Suprapubic skin (tissue), 4 donors: Measurements from ENCODE around the gene EML4.

ENCODE experiments used
- EP300 ChIP-seq: sonication (generic); formaldehyde crosslinking; IDR thresholded peaks from one replicate; pipeline ENCODE4 v1.6.1; 2017; ENCODE audit warnings: antibody characterized with exemption
- POLR2A ChIP-seq, 2 donors: fragments of 450-650 bp; IDR thresholded peaks; one replicate each; pipeline ENCODE4 v1.6.1; 2017; ENCODE audit warnings: antibody characterized with exemption in 2 of 2, mild to moderate bottlenecking in 2 of 2, moderate library complexity in 2 of 2
- POLR2AphosphoS5 ChIP-seq, 3 donors: sonication (generic); formaldehyde crosslinking; IDR thresholded peaks; one replicate each; pipeline ENCODE4 v1.6.1; 2017; ENCODE audit warnings: antibody characterized with exemption in 3 of 3
- TF ChIP-seq, protein P1 (sequence below), 2 donors: fragments of 200-600 bp in 1 of 2; fragments of 450-650 bp in 1 of 2; sonication (generic) in 1 of 2; IDR thresholded peaks; one replicate each; pipeline ENCODE4 v1.5.1; 2016 to 2019; ENCODE audit warnings: antibody characterized with exemption in 2 of 2, mild to moderate bottlenecking in 1 of 2, moderate library complexity in 1 of 2

DNA sequence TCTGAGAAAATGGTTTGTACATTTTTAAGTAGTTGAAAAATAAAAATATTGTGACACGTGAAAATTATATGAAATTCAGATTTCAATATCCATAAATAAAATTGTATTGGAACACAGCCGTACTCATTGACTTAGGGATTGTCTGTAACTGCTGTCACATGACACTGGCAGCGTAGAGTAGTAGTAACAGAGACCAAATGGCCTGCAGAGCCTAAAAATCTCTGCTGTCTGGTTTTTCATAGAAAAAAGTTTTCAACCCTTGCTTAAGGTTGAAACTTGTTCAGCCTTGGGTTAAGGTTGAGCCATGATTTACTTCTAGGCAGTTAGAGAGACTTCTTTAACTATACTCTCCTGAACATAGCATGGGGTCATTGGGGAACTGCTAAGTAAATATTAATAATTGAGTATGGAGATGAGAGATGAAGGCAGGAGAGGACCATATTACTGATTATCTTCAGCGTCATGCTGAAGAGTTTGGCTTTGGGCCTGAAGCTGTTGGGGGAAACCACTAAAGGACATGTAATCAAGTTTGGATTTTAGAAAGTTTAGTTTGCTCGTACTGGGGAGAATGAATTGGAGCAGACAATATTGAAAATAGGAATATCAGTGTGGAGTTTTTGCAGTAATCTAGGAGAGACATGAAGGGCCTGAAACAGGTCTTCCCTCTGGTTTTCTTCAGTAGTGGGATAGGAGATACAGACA, 16.2 kb downstream of the EML4 start:
- TF ChIP-seq, protein P1, sequence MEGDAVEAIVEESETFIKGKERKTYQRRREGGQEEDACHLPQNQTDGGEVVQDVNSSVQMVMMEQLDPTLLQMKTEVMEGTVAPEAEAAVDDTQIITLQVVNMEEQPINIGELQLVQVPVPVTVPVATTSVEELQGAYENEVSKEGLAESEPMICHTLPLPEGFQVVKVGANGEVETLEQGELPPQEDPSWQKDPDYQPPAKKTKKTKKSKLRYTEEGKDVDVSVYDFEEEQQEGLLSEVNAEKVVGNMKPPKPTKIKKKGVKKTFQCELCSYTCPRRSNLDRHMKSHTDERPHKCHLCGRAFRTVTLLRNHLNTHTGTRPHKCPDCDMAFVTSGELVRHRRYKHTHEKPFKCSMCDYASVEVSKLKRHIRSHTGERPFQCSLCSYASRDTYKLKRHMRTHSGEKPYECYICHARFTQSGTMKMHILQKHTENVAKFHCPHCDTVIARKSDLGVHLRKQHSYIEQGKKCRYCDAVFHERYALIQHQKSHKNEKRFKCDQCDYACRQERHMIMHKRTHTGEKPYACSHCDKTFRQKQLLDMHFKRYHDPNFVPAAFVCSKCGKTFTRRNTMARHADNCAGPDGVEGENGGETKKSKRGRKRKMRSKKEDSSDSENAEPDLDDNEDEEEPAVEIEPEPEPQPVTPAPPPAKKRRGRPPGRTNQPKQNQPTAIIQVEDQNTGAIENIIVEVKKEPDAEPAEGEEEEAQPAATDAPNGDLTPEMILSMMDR (IDR thresholded peaks at IDR 0.05), result no peak
- TF ChIP-seq POLR2A (IDR thresholded peaks at IDR 0.05) (no peak), POLR2AphosphoS5 (IDR thresholded peaks at IDR 0.05) (no peak), EP300 (no peak)
